NOMO-1 treated with dmso at 0.1 percent for 144 hours (cell line): ENCODE measurements around the gene PFN3.
"Not testable (repeated sequence)": the region's sequence is repeated elsewhere in the genome, so short reads cannot be mapped to it uniquely, and the experiment has no call there.

Source experiments
- DNase-seq: peaks from one replicate; lab custom pipeline; 2025; ENCODE audit not compliant: unreplicated experiment; lab: John Stamatoyannopoulos, UW

The PFN3 gene

DNA sequence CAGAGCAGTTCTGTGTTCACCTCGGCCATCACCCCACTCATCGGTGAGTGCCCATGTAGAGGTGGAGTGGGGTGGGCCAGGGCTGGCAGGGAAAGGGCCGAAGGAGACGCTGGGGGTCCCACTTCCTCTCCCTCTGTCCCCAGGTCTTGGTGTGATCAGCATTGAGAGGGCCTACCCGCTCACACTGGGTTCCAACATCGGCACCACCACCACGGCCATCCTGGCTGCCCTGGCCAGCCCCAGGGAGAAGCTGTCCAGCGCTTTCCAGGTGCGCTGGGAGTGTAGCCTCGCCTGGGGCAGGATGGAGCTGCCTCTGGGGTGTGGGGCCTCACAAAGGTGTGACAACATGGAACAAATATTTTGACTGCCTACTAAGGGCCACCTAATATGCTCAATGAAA, 3.7 kb downstream of the PFN3 start:
- DNase-seq, result no peak

DNA sequence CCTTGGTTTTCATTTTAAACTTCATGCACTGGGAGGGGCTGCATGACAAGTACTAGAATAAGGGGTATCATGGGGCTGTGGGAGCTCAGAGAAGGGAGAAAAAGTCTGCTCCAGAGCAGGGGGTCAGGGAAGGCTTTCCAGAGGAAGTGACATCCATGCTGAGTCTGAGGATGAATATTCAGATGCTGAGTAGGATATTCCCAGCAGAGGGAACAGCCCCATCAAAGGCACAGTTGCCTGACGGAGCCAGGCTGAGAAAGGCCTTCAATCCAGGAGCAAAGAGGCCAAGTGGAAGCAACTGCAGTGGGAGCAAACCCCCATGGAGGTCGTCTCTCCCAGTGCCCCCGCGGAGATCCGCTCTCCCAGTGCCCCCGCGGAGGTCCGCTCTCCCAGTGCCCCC, 4.4 kb downstream of the PFN3 start:
- no peak for DNase-seq

DNA sequence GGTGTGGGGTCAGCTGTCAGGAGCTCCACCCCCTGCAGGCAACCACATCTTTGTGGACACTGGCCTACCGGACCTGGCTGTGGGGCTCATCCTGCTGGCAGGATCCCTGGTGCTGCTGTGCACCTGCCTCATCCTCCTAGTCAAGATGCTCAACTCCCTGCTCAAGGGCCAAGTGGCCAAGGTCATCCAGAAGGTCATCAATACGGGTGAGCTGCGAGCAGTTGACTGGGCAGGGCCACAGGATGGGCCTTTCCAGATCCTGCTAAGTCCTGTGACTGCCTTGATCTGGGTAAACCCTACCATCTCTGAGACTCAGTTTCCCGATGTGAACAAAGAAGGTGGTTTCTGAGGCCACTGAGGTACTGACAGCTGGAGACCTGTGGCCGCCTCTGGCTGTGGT, 6.5 kb downstream of the PFN3 start:
- DNase-seq, result no peak

DNA sequence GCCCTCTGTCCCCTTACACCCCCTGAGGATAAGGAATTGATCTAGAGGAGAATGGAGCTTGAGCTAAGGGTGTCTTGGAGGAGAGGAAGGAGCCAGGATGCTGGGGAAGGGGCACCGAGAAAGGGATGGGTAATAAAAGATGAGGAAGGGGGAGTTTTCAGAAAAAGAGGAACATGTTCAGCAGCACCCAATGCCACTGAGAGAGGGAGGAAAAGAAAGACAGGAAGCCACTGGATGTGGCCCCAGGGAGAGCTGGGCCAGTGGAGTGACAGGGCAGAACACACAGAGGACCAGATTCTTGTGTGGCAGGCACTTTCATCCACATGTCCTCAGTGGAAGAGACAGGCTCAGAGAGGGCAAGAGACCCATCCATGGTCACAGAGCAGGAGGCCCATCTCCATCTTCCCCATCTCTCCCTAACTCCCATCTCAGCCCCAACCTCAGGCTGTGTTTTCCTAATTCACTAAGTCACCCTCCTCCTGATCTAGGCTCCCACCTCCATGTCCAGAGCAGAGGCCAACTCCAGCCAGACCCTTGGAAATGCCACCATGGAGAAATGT, 7.2 kb downstream of the PFN3 start:
- peak; percentile 16 for DNase-seq

DNA sequence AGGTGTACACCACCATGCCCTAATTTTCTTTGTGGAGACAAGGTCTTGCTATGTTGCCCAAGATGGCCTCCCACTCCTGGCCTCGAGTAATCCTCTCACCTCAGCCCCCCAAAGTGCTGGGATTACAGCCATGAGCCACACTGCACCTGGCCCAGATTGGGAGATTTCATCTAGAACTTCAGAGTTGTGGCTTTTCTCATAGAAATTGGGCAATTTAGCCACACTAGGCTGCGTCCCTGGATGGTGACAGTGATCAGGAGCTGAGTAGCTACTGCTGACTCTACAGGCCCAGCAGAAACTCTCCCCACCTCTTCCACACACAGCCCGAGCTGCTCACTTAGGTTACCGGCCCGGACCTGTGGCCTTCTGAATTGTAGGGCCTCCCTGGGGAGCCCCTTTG, 7.7 kb downstream of the PFN3 start:
- DNase-seq, result no peak

DNA sequence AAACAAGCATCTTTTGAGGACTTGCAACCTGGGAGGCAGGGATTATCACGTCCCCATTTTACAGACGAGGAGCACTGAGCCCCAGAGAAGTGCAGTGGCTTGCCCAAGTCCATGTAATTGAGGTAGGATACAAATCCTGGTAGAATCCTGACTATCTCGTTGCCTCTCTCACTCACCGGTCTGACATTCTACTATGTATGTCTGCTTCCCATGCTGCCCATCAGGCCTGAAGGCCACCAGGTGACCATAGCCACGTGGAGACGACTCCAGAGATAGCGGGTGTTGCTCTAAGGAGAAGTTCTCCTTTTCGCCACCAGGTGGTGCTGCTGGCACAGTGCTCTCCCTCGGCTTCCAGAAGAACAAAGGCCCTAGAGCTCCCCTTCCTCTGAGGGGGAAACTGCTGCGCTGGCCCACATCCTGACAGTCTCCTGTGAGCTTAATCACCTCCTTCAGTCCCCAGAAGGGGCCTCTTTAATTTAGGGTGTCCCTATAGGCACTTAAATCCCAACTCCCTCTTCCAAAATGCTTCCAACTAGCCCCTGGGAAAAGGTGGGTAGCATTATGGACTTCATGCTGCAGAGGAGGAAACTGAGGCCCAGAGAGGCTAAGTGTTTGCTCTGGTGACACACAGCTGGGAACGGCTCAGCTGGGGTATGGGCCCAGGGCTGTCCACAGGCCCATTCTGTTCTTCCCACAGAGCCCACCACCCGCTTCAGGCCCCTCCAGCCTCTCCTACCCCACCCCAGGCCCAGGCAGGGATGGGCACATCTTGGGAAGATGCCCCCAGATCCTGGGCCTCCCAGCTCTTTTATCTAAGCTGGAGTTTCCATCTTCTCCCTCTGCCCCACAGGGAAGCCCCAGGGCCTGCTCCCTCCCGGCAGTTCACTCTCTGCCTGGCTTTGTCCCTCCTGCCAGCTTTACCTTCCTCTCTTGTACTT, 9.8 kb downstream of the PFN3 start:
- peak; percentile 73 for DNase-seq

DNA sequence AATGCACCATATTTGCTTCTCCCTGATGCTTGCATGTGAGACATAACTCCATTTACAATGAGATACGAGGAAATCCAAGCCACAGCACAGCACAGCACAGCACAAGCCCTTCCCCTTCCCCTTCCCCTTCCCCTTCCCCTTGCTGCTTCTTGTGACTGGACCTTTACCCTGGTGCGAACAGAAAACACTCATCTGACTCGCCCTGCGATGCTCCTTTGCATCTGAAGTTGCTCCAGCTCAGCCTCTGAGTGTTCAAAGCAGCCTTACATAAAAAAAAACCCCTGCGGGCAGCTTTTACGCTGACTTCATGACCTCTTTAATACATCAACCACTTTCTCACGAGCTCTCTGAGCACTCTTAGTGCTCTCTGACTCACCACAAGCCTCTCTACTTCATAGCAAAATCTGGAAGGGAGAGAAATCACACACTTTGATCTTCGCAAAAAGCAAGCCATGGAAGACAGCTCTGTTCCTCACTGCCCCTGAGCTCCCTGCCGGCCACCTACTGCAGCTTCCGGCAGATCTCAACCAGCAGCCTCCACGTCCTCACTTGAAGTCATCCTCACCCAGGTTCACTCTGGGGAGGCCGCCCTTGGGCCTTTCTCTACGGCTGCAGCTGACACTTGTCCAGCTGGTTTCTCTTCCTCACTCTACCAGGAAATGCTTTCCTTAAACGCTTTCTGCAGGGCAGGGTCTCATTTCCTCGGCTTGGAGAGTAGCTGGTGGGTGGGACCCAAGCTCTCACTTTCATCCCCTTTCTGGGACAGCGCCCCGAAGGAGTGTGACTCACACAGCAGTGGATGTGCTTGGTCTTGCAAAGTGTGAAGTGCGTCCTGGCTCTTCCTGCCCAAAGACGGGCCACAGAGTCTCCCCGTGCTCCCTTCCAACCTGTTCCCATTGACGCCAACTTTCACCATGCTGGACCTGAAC, 11.0 kb downstream of the PFN3 start:
- DNase-seq, result peak; percentile 77

DNA sequence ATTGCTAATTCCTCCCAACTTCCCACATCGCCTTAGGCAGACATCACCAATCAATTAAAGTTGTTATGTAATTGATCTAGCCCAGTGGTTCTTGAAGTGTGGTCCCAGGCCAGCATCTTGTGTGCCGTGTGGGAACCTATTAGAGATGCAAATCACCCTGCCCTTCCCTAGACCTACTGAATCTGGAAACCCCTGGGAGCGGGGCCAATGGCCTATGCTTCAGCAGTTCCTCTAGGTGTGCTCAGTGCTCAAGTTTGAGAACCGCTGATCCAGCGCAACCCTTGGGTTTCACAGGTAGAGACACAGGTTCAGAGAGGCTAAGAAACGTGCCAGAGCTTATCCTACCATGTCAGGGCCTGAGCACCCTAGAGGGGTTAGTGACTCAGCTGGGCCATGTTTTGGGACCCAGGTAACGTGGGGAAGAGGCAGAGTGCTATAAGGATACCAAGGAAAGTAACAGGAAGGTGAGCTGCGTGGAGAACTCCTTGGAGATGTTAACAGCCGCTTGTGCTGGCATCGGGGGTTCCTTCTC, 11.9 kb downstream of the PFN3 start:
- no peak for DNase-seq

DNA sequence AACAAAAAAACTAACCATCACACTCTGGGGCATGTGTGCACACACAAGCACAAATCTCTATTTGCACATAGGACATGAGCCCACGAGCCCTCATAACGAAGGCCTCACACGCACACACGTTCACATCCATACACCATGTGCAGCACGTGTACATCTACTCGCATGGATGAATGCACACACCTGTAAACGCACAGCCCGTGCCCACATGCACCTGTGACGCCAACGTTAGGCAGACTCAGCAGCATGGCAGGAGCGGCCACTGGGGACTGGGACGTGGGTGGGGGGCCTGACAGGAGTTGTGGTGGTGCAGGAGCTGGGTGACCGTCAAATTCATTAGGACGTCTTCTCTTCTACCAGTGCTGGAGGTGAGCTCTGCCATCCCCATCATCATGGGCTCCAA, 13.1 kb downstream of the PFN3 start:
- DNase-seq, result no peak

DNA sequence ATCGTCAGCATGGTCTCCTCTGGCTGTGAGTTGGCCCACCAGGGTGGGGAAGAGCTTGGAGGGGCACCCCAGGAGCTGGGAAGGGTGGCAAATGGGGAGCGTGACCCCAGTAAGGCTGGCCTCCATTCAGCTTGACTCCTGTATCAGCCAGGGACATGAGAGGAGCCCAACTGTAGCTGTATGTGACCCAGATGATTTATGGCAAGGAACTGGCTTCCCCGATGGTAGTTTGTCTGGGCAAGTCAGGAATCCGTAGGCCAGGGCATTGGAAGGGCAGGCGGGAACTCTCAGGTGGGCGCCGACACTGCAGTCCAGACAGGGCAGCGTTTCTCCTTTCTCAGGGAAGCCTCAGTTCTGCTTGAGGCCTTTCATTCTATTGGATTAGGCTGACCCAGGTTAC, 13.9 kb downstream of the PFN3 start:
- no peak for DNase-seq

DNA sequence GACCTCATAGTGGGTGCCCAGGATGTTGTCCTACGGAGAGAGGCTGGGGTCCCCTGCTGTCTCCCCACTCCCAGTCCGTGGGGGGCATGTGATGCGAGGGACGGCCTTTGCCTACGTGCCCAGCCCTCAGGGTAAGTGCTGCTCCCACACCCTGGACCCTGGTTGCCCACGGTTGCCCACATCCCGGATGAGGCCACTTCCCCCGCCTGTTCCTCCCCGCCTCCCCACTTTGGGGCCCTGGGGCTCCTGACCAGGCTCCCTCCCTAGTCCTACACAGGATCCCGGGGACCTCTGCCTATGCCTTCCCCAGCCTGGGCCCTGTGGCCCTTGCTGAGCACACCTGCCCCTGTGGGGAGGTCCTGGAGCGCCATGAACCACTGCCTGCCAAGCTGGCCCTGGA, 14.7 kb downstream of the PFN3 start:
- no peak for DNase-seq

DNA sequence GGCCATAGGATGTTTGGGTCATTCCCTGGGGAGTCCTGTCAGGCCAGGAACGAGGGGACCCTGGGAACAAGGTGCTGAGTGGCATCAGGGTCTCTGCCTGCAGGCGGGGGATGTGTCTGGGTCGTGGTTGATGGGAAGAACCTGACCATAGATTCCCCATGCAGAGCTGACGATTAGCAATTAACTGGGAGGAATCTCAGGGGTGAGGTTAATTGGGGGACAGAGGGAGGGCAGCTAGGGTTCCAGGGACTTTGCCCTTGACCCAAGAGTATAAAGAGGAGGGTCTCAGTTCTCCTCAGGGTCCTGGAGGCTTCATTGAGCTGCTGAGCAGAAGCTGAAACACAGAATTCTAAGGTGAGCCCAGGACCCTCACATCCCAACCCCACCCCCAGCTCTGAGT, 16.3 kb downstream of the PFN3 start, which contains the start of gene SLC34A1:
Gene SLC34A1, plus strand, starts transcription at position 301 of the 400 bp plus-strand sequence. CDS start 1,308 bp downstream, outside the sequence.
- no peak for DNase-seq

DNA sequence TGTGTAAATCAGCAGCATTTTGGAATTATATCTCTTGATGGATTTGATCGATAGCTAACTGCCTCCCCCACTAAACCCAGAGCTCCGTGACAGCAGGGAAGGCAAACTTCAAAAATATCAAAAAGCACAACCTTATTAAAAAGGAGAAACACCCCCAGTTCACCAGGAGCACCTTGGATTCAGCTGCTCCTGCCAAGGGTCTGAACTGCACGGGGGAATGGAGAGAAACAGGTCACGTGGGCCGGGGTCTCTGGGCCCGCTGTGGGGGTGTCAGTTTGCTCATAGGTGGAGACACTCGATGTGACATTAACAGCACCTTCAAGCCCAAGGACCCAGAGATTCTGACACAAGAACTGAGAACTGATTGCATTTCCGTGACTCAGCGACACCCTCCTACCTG, 17.3 kb downstream of the PFN3 start:
- no peak for DNase-seq

DNA sequence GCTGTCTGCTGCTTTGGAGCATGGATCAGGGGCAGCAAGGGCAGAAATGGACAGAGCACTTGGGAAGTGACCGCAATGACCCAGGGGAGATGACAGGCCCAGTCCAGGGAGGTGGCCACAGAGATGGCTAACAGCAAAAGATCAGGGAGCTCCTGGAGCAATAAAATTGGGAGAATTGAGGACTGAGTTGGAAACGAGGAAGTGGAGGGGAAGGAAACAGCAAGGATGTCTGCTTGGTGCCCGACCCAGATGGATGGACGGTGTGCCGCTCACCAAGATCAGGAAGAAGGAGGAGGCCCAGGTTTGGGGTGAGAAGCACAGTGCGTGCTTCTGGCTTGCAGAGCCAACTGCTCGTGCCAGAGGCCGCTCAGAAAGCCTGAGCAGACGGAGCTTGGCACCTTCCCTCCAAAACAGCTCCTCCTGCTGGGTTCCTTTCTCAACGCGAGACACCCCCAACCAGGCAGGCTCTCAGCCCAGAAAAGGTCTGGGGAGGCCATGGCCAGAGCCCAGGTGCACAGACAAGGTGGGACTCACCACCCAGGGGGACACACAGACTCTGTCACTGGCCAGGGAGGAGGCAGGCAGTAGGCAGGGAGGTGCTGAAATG, 17.9 kb downstream of the PFN3 start:
- no peak for DNase-seq

DNA sequence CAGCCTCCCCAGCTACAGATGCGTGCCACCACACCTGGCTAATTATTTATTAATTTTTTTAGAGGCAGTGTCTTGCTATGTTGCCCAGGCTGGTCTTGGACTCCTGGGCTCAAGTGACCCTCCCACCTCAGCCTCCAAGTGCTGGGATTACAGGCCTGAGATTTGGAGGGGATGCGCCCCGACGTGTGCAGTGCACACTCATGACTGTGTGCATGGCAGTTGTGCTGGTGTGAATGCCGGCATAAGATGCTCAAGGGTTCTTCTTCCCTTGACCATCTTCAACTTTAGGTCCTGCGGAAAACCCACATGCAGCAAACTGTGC, 19.7 kb downstream of the PFN3 start:
- DNase-seq, result no peak

DNA sequence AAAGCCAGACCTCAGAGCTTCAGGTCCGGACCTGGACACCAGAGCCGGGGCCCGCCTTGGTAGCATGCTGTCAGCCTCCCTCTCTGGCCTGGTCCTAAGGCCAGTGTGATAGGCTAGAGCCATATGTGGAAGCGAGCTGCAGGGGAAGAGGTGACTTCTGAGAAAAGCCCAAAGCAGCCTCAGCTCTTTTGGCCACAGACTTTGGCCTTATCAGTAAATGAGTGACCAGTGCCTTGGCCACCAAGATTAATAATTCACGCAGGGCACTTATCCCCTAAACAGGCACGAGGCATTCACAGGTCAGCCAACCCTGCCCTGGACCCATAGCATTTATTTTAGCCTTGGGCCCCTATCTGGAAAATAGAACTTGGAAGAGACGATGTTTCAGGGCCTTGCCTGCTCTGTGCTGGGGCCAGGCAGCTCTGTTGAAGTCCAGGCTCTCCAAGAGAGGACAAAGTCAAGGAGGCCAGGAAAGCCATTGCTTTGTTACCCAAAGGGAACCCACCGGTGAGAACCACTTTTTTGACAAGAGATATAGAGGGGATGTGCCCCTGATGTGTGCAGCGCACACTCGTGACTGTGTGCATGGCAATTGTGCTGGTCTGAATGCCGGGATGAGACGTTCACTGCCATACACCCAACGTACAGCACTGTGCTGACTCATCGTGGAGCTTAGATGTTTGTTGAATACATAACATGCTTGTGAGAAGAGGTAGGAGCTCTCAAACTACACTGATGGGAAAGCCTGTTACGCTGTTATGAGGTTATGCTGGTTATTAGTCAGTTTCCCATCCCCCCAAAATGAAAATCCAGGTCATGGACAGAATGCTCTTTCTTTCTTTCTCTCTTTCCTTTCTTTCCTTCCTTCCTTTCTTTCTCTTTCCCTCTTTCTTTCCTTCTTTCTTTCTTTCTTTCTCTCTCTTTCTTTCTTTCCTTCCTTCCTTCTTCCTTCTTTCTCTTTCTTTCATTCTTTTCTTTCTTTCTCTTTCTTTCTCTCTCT, 21.3 kb downstream of the PFN3 start:
- DNase-seq, result no peak

DNA sequence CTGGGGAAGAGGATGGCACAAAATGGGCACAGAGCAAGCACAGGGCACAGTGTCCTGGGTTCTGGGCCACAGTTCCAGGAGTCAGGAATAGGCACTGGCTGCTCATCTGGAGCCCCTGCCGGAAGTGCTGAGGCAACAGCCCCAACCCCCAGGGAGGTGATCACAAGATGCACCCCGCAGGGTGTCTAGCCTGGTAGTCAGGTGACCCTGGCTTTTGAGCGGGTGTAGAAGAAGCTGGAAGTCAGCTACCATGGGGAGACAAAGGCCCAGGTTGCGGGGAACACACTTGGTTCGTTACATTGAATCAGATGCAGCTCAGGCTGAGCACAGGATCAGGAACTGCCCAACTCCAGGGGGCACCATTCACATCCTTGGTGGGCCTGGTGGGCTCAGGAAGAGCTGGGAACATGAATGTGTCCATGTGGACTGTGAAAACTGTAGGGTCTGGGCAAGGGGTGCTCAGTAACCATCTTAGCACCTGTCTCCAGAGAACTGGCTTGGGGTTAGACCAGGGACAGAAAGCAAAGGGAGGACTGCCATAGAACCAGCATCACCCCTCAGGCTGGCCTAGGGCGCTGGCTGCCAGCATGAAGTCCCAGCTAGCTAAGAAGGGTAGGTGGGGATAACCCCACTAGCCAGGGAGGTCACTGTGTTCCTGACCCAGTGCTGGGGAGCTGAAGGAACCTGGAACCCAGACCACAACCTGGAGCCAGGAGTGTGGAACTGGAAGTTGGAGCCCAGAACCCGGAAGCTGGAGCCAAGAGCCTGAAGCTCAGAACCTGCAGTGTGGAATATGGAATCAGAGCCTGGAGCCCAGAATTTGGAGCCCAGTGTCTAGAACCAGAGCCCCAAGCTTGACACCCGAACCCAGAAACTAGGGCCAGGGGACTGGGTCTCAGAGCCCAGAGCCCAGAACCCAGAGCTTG, 22.3 kb downstream of the PFN3 start:
- no peak for DNase-seq

DNA sequence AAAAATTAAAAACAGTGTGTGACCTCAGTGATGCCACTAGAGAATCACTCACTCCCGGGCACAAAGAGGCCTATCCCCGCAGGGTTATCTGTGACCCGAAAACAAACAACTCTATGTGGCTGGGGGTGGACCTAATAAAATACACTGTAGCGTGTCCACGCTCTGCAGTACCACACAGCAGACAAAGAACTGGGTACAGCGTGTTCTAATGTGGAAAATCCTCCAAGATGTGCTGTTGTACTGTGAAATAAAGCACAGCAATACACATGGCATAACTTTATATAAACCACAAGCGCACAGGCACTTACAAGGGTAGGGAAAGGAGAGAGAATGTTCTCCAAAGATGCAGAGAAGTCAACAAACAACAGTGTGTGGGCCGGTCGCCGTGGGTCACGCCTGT, 24.4 kb downstream of the PFN3 start:
- DNase-seq, result no peak

DNA sequence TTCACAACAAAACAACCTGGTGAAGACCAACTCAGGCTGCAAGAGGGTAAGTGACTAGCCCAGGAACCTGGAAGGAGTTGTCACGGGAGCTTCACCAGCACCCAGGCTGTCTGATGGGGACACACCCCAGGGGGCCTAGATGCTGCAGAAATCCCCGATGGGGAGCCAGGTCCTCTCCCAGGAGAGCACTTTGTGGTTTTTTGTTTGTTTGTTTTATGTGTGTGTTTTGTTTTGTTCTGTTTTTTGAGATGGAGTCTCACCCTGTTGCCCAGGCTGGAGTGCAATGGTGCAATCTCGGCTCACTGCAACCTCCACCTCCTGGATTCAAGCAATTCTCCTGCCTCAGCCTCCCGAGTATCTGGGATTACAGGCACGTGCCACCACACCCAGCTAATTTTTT, 24.9 kb downstream of the PFN3 start:
- DNase-seq, result not testable (repeated sequence)
